Measurements from ENCODE around the gene SPTAN1. TPM values are rescaled to one million over a fixed set of nuclear protein-coding genes. Genes with fewer than 3 reads are reported as not detected.
A peak's percentile ranks its signal among the peaks of the same experiment; 100 is the strongest.
"Not testable (repeated sequence)": the region's sequence is repeated elsewhere in the genome, so short reads cannot be mapped to it uniquely, and the experiment has no call there.

Gene SPTAN1
- 100 to 1,000 TPM in 2 of 6 donors, 10 to 100 TPM in 4; 58.6 to 155 (median 77.1) TPM for total RNA-seq
- 100 to 1,000 TPM; 123 to 143 TPM for polyA plus RNA-seq

DNA sequence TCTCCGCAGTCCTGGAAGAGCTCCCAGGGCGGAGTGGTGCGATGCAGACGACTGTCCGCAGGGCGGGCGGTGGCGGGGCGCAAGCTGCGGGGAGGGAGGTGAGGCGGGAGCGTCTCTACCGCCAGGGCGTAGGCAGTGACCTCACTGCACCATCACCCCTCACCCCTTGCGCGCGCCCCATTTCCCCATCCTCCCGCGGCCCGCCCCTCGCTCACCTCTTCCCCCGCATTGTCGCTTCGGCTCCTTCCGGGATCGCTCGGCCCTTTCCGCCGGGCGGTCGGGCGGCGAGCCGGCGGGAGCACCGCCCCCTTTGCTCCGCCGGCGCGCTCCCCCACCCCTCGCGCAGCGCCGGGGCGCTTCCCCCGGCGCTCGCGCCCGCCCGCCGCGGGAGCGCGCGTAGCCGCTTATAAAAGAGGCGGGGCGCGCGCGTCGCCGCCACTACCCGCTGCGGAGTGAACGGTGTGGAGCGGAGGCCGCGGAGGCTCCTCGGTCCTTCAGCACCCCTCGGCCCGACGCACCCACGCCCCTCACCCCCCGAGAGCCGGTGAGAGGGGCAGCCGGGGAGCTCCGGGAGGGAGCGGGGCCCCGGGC lies at the start of gene SPTAN1:
SPTAN1 (plus strand) TSS at position 435 of the 591 bp plus-strand sequence. CDS start 14,154 bp downstream, outside the sequence.
- 0 to 1% methylated on average over 13 to 81 of the region's 81 CpGs for WGBS, 2 donors
- Histone ChIP-seq H3K4me1 (peaks cover 9 to 24% (median 11%) of the 10 kb centered on the region in 3 donors), H3K36me3 (no peaks in the 10 kb centered on the region), H3K9me3 (no peaks in the 10 kb centered on the region), H3K27me3 (no peaks in the 10 kb centered on the region), H3K4me3 (peak within 1 kb of the TSS; percentile 95 to 99 (median 96)), H3K27ac (peak within 1 kb of the TSS; percentile 83 to 95 (median 90))
- TF ChIP-seq, protein P1, sequence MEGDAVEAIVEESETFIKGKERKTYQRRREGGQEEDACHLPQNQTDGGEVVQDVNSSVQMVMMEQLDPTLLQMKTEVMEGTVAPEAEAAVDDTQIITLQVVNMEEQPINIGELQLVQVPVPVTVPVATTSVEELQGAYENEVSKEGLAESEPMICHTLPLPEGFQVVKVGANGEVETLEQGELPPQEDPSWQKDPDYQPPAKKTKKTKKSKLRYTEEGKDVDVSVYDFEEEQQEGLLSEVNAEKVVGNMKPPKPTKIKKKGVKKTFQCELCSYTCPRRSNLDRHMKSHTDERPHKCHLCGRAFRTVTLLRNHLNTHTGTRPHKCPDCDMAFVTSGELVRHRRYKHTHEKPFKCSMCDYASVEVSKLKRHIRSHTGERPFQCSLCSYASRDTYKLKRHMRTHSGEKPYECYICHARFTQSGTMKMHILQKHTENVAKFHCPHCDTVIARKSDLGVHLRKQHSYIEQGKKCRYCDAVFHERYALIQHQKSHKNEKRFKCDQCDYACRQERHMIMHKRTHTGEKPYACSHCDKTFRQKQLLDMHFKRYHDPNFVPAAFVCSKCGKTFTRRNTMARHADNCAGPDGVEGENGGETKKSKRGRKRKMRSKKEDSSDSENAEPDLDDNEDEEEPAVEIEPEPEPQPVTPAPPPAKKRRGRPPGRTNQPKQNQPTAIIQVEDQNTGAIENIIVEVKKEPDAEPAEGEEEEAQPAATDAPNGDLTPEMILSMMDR (IDR thresholded peaks at IDR 0.05), result no peak
- FAIRE-seq (no peak), ATAC-seq (peak; percentile 90 to 94 (median 92)), DNase-seq (peak; percentile 81 to 94 (median 90))
- intact Hi-C loops (cut with DNase I), result no loop called here

DNA sequence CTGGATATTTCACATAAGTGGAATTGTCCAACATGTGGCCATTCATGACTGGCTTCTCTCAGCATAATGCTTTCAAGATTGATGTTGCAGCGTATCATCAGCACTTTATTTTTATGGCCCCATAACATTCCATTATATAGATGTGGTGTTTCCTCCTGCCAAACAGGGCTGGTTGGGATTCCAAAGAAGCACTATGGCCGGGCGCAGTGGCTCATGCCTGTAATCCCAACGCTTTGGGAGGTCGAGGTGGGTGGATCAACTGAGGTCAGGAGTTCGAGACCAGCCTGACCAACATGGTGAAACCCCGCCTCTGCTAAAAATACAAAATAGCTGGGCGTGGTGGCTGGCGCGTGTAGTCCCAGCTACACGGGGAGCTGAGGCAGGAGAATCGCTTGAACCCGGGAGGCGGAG lies 49.0 kb upstream of the SPTAN1 start:
- 53 to 54% methylated on average over 14 of the region's 14 CpGs for WGBS, 2 donors
- H3K9me3 ChIP-seq; FAIRE-seq; H3K27me3 ChIP-seq; H3K36me3 ChIP-seq; intact Hi-C loops (cut with DNase I); DNase-seq; ATAC-seq; H3K27ac ChIP-seq: not testable (repeated sequence)
- H3K4me1 ChIP-seq, result peaks cover 4 to 22% (median 10%) of the 10 kb centered on the region in 3 donors
- H3K4me3 ChIP-seq, result peak overlapping the region in 1 of 4 donors; percentile 95

DNA sequence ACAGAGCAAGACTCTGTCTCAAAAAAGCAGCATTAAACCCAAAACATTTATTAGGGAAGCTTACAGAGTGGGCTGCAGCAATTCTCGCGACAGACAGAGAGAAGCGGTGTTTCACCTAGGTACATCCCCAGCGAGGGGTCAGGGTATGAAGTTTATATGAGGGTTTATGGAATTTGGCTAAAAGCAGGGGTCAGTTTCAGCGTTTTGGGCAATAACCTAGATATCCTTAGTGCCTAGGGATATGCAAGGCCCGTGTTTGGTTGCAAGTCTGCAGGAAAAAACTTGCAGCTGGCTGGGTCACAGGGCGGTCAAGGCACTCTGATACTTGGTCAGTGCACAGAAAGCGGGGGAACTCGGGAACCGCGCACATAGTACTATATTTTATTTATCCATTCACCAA lies 48.5 kb upstream of the SPTAN1 start:
- Histone ChIP-seq H3K27ac (peak overlapping the region in 2 of 4 donors; percentile 80 to 84), H3K27me3 (no peaks in the 10 kb centered on the region), H3K4me3 (peak overlapping the region; percentile 68 to 95 (median 73)), H3K9me3 (no peaks in the 10 kb centered on the region), H3K36me3 (peaks cover 0 to 9% (median 1%) of the 10 kb centered on the region in 3 donors), H3K4me1 (peaks cover 4 to 22% (median 10%) of the 10 kb centered on the region in 3 donors)
- ATAC-seq (peak; percentile 36 to 58 (median 48)), FAIRE-seq (no peak), DNase-seq (peak in 3 of 6 donors; percentile 12 to 35 (median 26))
- intact Hi-C loops (cut with DNase I), result no loop called here
- 9 to 10% methylated on average over 11 of the region's 11 CpGs for WGBS, 2 donors
- TF ChIP-seq, protein P1 (IDR thresholded peaks at IDR 0.05), result no peak

DNA sequence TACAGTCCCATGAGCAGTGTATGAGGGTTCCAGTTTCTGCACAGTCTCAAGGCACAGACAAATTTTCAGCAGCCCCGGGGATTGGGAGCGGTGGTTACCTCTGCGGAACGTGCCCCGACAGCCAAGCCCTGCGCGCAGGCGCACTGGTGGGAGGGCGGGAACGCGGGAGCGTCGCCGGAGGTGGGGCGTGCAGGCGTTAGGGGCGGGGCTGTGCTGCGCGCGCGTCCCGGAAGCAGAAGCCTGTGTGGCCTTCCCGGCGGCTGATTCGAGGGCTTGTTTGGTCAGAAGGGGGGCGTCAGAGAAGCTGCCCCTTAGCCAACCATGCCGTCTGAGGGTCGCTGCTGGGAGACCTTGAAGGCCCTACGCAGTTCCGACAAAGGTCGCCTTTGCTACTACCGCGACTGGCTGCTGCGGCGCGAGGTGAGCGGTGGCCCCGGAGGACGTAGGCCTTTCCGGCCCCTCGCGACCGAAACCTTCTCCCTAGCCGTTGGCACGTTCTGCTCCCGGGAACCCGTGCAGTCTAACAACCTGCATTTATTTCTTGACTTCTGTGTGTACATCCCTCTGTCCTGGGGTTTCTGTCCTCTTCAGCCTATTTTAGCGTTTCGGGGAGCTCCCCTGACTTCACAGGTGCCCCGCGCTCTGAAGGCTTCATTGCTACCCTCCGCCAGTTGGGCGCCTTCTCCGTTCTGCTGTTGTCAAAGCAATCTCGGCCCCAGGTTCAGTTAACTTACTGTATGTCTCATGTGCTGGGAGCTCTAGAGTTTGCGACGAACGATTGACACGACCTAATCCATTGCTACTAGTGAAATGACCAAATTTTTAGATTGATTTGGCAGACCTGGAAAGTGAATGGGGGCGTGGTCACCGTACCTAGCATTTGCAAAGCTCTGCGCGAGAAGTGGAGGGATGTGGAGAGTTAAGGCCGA lies 47.6 kb upstream of the SPTAN1 start, which contains the start of gene GLE1:
GLE1 (plus strand) TSS at position 235 of the 929 bp plus-strand sequence; CDS start at position 322, 87 bp downstream.
- peak within 1 kb of the TSS; percentile 68 to 95 (median 73) for H3K4me3 ChIP-seq
- peaks cover 4 to 22% (median 10%) of the 10 kb centered on the region in 3 donors for H3K4me1 ChIP-seq
- ATAC-seq (peak; percentile 99 to 100 (median 99)), DNase-seq (peak; percentile 92 to 99 (median 96)), FAIRE-seq (no peak)
- TF ChIP-seq, protein P1 (IDR thresholded peaks at IDR 0.05), result no peak
- intact Hi-C loops (cut with DNase I), result no loop called here
- 0% methylated on average over 64 of the region's 64 CpGs for WGBS, 2 donors
- H3K27ac ChIP-seq, result peak within 1 kb of the TSS; percentile 79 to 87 (median 82)
- peaks cover 0 to 14% (median 0%) of the 10 kb centered on the region in 3 donors for H3K36me3 ChIP-seq
- no peaks in the 10 kb centered on the region for H3K27me3 ChIP-seq
- no peaks in the 10 kb centered on the region for H3K9me3 ChIP-seq

DNA sequence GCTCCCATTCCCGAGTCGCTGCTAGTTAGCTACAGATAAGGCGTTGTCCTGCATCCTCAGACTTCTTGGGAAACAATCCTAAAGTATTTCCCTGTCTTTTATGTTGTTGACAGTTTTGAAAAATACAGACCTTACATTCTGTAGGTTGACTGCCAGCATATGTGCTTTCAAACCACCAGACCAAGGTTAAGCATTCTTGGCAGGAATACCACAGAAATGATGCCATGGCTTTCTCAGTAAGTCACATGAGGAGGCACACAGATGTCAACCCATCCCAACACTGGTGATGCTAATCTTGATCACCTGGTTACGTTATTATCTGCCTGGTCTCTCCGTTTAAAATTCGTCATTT lies 47.0 kb upstream of the SPTAN1 start:
- no peaks in the 10 kb centered on the region for H3K9me3 ChIP-seq
- no peak for DNase-seq
- FAIRE-seq, result no peak

DNA sequence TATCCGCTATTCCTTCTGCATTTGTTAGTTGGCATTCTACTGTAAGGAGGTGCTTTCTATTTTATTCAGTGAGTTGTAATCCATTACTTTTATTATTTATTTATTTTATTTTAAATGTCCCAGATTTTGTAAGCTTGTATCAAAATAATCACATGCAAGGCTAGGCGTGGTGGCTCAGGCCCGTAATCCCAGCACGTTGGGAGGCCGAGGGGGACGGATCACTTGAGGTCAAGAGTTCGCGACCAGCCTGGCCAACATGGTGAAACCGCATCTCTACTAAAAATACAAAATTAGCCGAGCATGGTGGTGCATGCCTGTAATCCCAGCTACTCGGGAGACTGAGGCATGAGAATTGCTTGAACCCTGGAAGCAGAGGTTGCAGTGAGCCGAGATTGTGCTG lies 46.5 kb upstream of the SPTAN1 start:
- FAIRE-seq; H3K27ac ChIP-seq; H3K9me3 ChIP-seq; ATAC-seq; H3K27me3 ChIP-seq; DNase-seq; H3K36me3 ChIP-seq; intact Hi-C loops (cut with DNase I): not testable (repeated sequence)
- 82 to 87% methylated on average over 12 of the region's 12 CpGs for WGBS, 2 donors
- Histone ChIP-seq H3K4me1 (peaks cover 4 to 22% (median 10%) of the 10 kb centered on the region in 3 donors), H3K4me3 (peak overlapping the region in 1 of 4 donors; percentile 95)

More for the DNA sequence above, 47.0 kb upstream of the SPTAN1 start:
- peak overlapping the region; percentile 68 to 95 (median 73) for H3K4me3 ChIP-seq
- WGBS, 2 donors, result 6 to 9% methylated on average over 6 of the region's 6 CpGs
- TF ChIP-seq, protein P1 (IDR thresholded peaks at IDR 0.05), result no peak
- H3K27me3 ChIP-seq, result no peaks in the 10 kb centered on the region
- H3K27ac ChIP-seq, result peak overlapping the region in 2 of 4 donors; percentile 80 to 87
- no peak for ATAC-seq
- intact Hi-C loops (cut with DNase I), result no loop called here
- H3K36me3 ChIP-seq, result peaks cover 0 to 8% (median 0%) of the 10 kb centered on the region in 3 donors
- H3K4me1 ChIP-seq, result peaks cover 4 to 22% (median 10%) of the 10 kb centered on the region in 3 donors
